GM12878 (cell line): ENCODE results near the gene OMD. TPM values are rescaled to one million over a fixed set of nuclear protein-coding genes. Genes with fewer than 3 reads are reported as not detected.

Experiments used
- ATAC-seq: fragments of 200-7000 bp; cut with Tn5 transposase; 3 replicates; pipeline ENCODE4 v1.9.1; 2020; ENCODE audit warnings: mild to moderate bottlenecking, moderate library complexity
- BruUV-seq: library from RNA; stranded (reverse); fragments of 400-500 nt; replicated peaks from 2 replicates; lab custom pipeline; 2021; lab: Mats Ljungman, UMichigan
- CTCF ChIA-PET: fragments of 300-600 bp; sonication (Branson Sonifier 250); formaldehyde crosslinking; extraction: SDS; loops from one replicate; lab custom pipeline; 2021; ENCODE audit warnings: inconsistent platforms; lab: Yijun Ruan, JAX
- POLR2A ChIA-PET: fragments of 350-600 bp; formaldehyde crosslinking; extraction: SDS; loops from one replicate; lab custom pipeline; 2021; ENCODE audit warnings: inconsistent platforms; lab: Charles Lee
- RAD21 ChIA-PET: fragments of 300-600 bp; sonication (Branson Sonifier 250); formaldehyde crosslinking; loops from one replicate; lab custom pipeline; 2023; ENCODE audit warnings: antibody characterized with exemption; ENCODE audit not compliant: unreplicated experiment; lab: Charles Lee
- SMC1A ChIA-PET: fragments of 300-600 bp; sonication (Branson Sonifier 250); formaldehyde crosslinking; loops from one replicate; lab custom pipeline; 2023; ENCODE audit not compliant: unreplicated experiment, uncharacterized antibody; lab: Charles Lee
- DNase-seq: peaks from one replicate; pipeline ENCODE4 v3.0.0-alpha.2; 2011; ENCODE audit warnings: low read depth, low spot score
- FAIRE-seq: peaks from 3 replicates; lab custom pipeline; 2011; peaks lifted over from hg19 to GRCh38; lab: Jason Lieb, UNC
- H2AFZ ChIP-seq: 2 replicates; pipeline ENCODE4 v1.6.0; 2011; ENCODE audit warnings: low read depth, low read length, control low read depth; ENCODE audit not compliant: control insufficient read depth
- H3K27ac ChIP-seq: 2 replicates; pipeline ENCODE4 v1.5.1; 2011; ENCODE audit warnings: control low read depth; ENCODE audit not compliant: control insufficient read depth, insufficient read depth
- H3K27me3 ChIP-seq, 2 experiments: replicated peaks in 1 of 2; 2 replicates each; pipeline versions ENCODE4 v1.6.0 to v1.6.1; 2011; ENCODE audit warnings: low read length in 1 of 2; ENCODE audit not compliant: control insufficient read depth in 2 of 2, insufficient read depth in 2 of 2
- H3K36me3 ChIP-seq, 2 experiments: 2 replicates each; pipeline ENCODE4 v1.5.1; 2011; ENCODE audit warnings: low read length in 1 of 2; ENCODE audit not compliant: control insufficient read depth in 2 of 2, insufficient read depth in 2 of 2
- H3K4me1 ChIP-seq: 2 replicates; pipeline ENCODE4 v1.6.1; 2011; ENCODE audit warnings: mild to moderate bottlenecking, low read length, moderate library complexity, mixed read lengths; ENCODE audit not compliant: control insufficient read depth, insufficient read depth
- H3K4me2 ChIP-seq: 2 replicates; pipeline ENCODE4 v1.6.0; 2011; ENCODE audit warnings: control low read depth; ENCODE audit not compliant: control insufficient read depth, insufficient read depth
- H3K4me3 ChIP-seq: fragments of 200-600 bp; sonication (generic); 2 replicates; pipeline ENCODE4 v1.5.1; 2016
- H3K79me2 ChIP-seq: 2 replicates; pipeline ENCODE4 v1.6.0; 2011; ENCODE audit warnings: low read length; ENCODE audit not compliant: control insufficient read depth, insufficient read depth
- H3K9ac ChIP-seq: 2 replicates; pipeline ENCODE4 v1.8.0; 2011; ENCODE audit warnings: low read length, control low read depth, mixed read lengths; ENCODE audit not compliant: control insufficient read depth, insufficient read depth
- H3K9me3 ChIP-seq: replicated peaks from 3 replicates; pipeline ENCODE4 v1.5.1; 2011; ENCODE audit warnings: mild to moderate bottlenecking, low read length; ENCODE audit not compliant: control insufficient read depth, insufficient read depth
- H4K20me1 ChIP-seq: 2 replicates; pipeline ENCODE4 v1.6.0; 2011; ENCODE audit not compliant: control insufficient read depth, insufficient read depth
- BCL11A ChIP-seq: IDR thresholded peaks from 2 replicates; pipeline ENCODE4 v1.6.1; 2011; ENCODE audit warnings: low read depth, low read length
- CHD1 ChIP-seq: IDR thresholded peaks from 2 replicates; pipeline ENCODE4 v1.6.1; 2012; ENCODE audit warnings: low read depth, low read length, improper control_type of control experiment
- IRF4 ChIP-seq: IDR thresholded peaks from 2 replicates; pipeline ENCODE4 v1.6.1; 2011; ENCODE audit warnings: low read depth, low read length
- POLR2A ChIP-seq: IDR thresholded peaks from 2 replicates; pipeline ENCODE4 v1.6.1; 2011; ENCODE audit warnings: low read depth, mild to moderate bottlenecking, low read length
- SMAD5 ChIP-seq: IDR thresholded peaks from 2 replicates; pipeline ENCODE4 v1.6.1; 2016; ENCODE audit warnings: antibody characterized with exemption, low read depth
- SREBF1 ChIP-seq: IDR thresholded peaks from 2 replicates; pipeline ENCODE4 v1.6.1; 2012; ENCODE audit warnings: mild to moderate bottlenecking, low read length
- TAF1 ChIP-seq: IDR thresholded peaks from 2 replicates; pipeline ENCODE4 v1.6.1; 2011; ENCODE audit warnings: mild to moderate bottlenecking, low read depth, low read length, borderline replicate concordance
- TARDBP ChIP-seq: IDR thresholded peaks from 2 replicates; pipeline ENCODE4 v1.6.1; 2016; ENCODE audit warnings: borderline replicate concordance
- WGBS: methylation state at CpG from one replicate; pipeline ENCODE4 v1.1.6; 2016; ENCODE audit warnings: low lambda C conversion rate; ENCODE audit not compliant: insufficient replicate concordance, insufficient coverage; ENCODE audit errors: missing lambda C conversion rate; 5-methylcytosine and 5-hydroxymethylcytosine counted together
- in situ Hi-C: fragments of 300-500 bp; cut with MboI; formaldehyde crosslinking; loops from 9 replicates; pipeline ENCODE4 v1.14.3; 2018; ENCODE audit warnings: mixed read lengths
- intact Hi-C: fragments of 100-400 bp; cut with micrococcal nuclease; formaldehyde crosslinking; loops from one replicate; pipeline ENCODE4 v1.14.2; 2022; ENCODE audit not compliant: unreplicated experiment
- polyA plus RNA-seq, 11 experiments: library from polyadenylated mRNA; depleted of rRNA in 4 of 11; unstranded in 6 of 11; stranded (reverse) in 5 of 11; fragments of >200 nt; fragmentation: Nextera tagmentation in 4 of 11; fragmentation: Illumina TruSeq in 1 of 11; extraction: Ambion mirVana in 4 of 11; extraction: Trizol in 1 of 11; gene quantifications; 1 replicate in 1 of 11; 2 replicates in 10 of 11; pipeline versions ENCODE4 v1.2.1 to v1.2.3, GENCODE V29; 2011 to 2016; ENCODE audit warnings: inconsistent platforms in 2 of 11, missing spikeins in 2 of 11, low read depth in 1 of 11
- total RNA-seq, 4 experiments: library from RNA; depleted of rRNA in 3 of 4; stranded (reverse); fragments of >200 nt in 3 of 4; fragmentation: Illumina TruSeq in 1 of 4; extraction: Trizol in 1 of 4; gene quantifications; 2 replicates each; pipeline versions ENCODE4 v1.2.1 to v1.2.3, GENCODE V29; 2013 to 2021
- TF ChIP-seq, protein P1 (sequence below): fragments of 450-650 bp; formaldehyde crosslinking; IDR thresholded peaks from 2 replicates; pipeline ENCODE4 v1.4.0; 2020; ENCODE audit warnings: mild to moderate bottlenecking, moderate library complexity
- TF ChIP-seq, protein P2 (sequence below): IDR thresholded peaks from 2 replicates; pipeline ENCODE4 v1.6.1; 2012; ENCODE audit warnings: mild to moderate bottlenecking, low read depth, low read length
- TF ChIP-seq, protein P3 (sequence below): IDR thresholded peaks from 2 replicates; pipeline ENCODE4 v1.6.1; 2012; ENCODE audit warnings: low read depth, low read length, improper control_type of control experiment
- TF ChIP-seq, protein P4 (sequence below): fragments of 450-650 bp; IDR thresholded peaks from 2 replicates; pipeline ENCODE4 v1.6.1; 2017; ENCODE audit warnings: mild to moderate bottlenecking, low read depth, inconsistent platforms; ENCODE audit not compliant: poor library complexity, severe bottlenecking
- TF ChIP-seq, protein P5 (sequence below): IDR thresholded peaks from 2 replicates; pipeline ENCODE4 v1.6.1; 2012; ENCODE audit warnings: low read length, inconsistent platforms

Gene OMD
- total and polyA plus RNA-seq, 10 of the 15 experiments (the other 5 are each of a cell fraction or from before 2014, with no cell fraction given) = 0.08 to 0.70 (median 0.57) TPM; not detected in 7

DNA sequence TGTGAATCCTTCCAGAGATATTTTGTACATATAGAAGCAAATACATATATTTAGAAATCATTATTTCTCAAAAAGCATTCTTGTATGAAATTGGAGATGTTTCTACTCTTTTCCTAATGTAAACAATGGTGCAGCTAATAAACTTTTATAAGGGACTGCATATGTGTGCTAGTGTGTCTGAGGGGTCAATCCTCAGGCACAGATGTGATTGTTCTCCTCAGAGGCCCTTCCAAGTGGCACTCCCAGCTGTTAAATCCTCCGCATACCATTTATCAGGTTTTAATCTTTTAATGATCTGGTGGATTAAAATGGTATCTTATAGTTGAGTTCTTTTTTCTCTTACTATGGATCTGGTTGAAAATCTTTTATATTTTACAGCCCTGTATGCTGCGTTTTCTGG is 5.6 kb upstream of the OMD start:
- ChIA-PET RAD21 (no interaction called here), SMC1A (no interaction called here)
- FAIRE-seq = no peak
- TF ChIP-seq, protein P1, sequence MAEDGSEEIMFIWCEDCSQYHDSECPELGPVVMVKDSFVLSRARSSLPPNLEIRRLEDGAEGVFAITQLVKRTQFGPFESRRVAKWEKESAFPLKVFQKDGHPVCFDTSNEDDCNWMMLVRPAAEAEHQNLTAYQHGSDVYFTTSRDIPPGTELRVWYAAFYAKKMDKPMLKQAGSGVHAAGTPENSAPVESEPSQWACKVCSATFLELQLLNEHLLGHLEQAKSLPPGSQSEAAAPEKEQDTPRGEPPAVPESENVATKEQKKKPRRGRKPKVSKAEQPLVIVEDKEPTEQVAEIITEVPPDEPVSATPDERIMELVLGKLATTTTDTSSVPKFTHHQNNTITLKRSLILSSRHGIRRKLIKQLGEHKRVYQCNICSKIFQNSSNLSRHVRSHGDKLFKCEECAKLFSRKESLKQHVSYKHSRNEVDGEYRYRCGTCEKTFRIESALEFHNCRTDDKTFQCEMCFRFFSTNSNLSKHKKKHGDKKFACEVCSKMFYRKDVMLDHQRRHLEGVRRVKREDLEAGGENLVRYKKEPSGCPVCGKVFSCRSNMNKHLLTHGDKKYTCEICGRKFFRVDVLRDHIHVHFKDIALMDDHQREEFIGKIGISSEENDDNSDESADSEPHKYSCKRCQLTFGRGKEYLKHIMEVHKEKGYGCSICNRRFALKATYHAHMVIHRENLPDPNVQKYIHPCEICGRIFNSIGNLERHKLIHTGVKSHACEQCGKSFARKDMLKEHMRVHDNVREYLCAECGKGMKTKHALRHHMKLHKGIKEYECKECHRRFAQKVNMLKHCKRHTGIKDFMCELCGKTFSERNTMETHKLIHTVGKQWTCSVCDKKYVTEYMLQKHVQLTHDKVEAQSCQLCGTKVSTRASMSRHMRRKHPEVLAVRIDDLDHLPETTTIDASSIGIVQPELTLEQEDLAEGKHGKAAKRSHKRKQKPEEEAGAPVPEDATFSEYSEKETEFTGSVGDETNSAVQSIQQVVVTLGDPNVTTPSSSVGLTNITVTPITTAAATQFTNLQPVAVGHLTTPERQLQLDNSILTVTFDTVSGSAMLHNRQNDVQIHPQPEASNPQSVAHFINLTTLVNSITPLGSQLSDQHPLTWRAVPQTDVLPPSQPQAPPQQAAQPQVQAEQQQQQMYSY (CRISPR knock-in tag) = no peak
- TF ChIP-seq TAF1 = no peak
- TF ChIP-seq, protein P2, sequence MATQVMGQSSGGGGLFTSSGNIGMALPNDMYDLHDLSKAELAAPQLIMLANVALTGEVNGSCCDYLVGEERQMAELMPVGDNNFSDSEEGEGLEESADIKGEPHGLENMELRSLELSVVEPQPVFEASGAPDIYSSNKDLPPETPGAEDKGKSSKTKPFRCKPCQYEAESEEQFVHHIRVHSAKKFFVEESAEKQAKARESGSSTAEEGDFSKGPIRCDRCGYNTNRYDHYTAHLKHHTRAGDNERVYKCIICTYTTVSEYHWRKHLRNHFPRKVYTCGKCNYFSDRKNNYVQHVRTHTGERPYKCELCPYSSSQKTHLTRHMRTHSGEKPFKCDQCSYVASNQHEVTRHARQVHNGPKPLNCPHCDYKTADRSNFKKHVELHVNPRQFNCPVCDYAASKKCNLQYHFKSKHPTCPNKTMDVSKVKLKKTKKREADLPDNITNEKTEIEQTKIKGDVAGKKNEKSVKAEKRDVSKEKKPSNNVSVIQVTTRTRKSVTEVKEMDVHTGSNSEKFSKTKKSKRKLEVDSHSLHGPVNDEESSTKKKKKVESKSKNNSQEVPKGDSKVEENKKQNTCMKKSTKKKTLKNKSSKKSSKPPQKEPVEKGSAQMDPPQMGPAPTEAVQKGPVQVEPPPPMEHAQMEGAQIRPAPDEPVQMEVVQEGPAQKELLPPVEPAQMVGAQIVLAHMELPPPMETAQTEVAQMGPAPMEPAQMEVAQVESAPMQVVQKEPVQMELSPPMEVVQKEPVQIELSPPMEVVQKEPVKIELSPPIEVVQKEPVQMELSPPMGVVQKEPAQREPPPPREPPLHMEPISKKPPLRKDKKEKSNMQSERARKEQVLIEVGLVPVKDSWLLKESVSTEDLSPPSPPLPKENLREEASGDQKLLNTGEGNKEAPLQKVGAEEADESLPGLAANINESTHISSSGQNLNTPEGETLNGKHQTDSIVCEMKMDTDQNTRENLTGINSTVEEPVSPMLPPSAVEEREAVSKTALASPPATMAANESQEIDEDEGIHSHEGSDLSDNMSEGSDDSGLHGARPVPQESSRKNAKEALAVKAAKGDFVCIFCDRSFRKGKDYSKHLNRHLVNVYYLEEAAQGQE = no peak
- TF ChIP-seq TARDBP = no peak
- TF ChIP-seq SREBF1 = no peak
- TF ChIP-seq, protein P3, sequence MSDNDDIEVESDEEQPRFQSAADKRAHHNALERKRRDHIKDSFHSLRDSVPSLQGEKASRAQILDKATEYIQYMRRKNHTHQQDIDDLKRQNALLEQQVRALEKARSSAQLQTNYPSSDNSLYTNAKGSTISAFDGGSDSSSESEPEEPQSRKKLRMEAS = no peak
- TF ChIP-seq CHD1 = no peak
- no peak for TF ChIP-seq SMAD5
- TF ChIP-seq POLR2A = no peak
- no peak for TF ChIP-seq IRF4
- TF ChIP-seq, protein P4, sequence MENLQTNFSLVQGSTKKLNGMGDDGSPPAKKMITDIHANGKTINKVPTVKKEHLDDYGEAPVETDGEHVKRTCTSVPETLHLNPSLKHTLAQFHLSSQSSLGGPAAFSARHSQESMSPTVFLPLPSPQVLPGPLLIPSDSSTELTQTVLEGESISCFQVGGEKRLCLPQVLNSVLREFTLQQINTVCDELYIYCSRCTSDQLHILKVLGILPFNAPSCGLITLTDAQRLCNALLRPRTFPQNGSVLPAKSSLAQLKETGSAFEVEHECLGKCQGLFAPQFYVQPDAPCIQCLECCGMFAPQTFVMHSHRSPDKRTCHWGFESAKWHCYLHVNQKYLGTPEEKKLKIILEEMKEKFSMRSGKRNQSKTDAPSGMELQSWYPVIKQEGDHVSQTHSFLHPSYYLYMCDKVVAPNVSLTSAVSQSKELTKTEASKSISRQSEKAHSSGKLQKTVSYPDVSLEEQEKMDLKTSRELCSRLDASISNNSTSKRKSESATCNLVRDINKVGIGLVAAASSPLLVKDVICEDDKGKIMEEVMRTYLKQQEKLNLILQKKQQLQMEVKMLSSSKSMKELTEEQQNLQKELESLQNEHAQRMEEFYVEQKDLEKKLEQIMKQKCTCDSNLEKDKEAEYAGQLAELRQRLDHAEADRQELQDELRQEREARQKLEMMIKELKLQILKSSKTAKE = no peak
- TF ChIP-seq, protein P5, sequence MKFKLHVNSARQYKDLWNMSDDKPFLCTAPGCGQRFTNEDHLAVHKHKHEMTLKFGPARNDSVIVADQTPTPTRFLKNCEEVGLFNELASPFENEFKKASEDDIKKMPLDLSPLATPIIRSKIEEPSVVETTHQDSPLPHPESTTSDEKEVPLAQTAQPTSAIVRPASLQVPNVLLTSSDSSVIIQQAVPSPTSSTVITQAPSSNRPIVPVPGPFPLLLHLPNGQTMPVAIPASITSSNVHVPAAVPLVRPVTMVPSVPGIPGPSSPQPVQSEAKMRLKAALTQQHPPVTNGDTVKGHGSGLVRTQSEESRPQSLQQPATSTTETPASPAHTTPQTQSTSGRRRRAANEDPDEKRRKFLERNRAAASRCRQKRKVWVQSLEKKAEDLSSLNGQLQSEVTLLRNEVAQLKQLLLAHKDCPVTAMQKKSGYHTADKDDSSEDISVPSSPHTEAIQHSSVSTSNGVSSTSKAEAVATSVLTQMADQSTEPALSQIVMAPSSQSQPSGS = no peak
- no peak for TF ChIP-seq BCL11A

More for the DNA sequence above, 5.6 kb upstream of the OMD start:
- H3K9me3 ChIP-seq = no peaks in the 10 kb centered on the region
- 69% methylated on average over 2 of the region's 2 CpGs for WGBS
- in situ Hi-C loops (no loop called here), intact Hi-C loops (no loop called here)
- H3K9ac ChIP-seq = no peak overlapping the region
- no peaks in the 10 kb centered on the region for H3K4me1 ChIP-seq
- H3K4me2 ChIP-seq = no peak overlapping the region
- CTCF ChIA-PET = no interaction called here
- H2AFZ ChIP-seq = no peak overlapping the region
- no peaks in the 10 kb centered on the region for H3K36me3 ChIP-seq
- no peaks in the 10 kb centered on the region for H3K79me2 ChIP-seq
- POLR2A ChIA-PET = no interaction called here
- H4K20me1 ChIP-seq = no peaks in the 10 kb centered on the region
- H3K27me3 ChIP-seq = no peaks in the 10 kb centered on the region
- H3K4me3 ChIP-seq = no peak overlapping the region
- no peak for ATAC-seq
- no peak overlapping the region for H3K27ac ChIP-seq
- BruUV-seq = no TSS peak
- DNase-seq = no peak
